K562 (cell line): ENCODE results near the gene DMXL1. TPM values are rescaled to one million over a fixed set of nuclear protein-coding genes. Genes with fewer than 3 reads are reported as not detected.

Source experiments
- ARID3A ChIP-seq: IDR thresholded peaks from 2 replicates; pipeline ENCODE4 v1.6.1; 2012; ENCODE audit warnings: low read depth, low read length, improper control_type of control experiment, borderline replicate concordance
- HCFC1 ChIP-seq: IDR thresholded peaks from 2 replicates; pipeline ENCODE4 v1.6.1; 2012; ENCODE audit warnings: low read depth, low read length, improper control_type of control experiment
- MEIS2 ChIP-seq: fragments of 450-650 bp; IDR thresholded peaks from 2 replicates; pipeline ENCODE4 v1.6.1; 2014; ENCODE audit warnings: mild to moderate bottlenecking; ENCODE audit not compliant: partially characterized antibody
- NUFIP1 ChIP-seq: fragments of 450-650 bp; IDR thresholded peaks from 2 replicates; pipeline ENCODE4 v1.6.1; 2018; ENCODE audit not compliant: partially characterized antibody
- POLR2B ChIP-seq: fragments of 450-650 bp; IDR thresholded peaks from 2 replicates; pipeline ENCODE4 v1.6.1; 2018; ENCODE audit warnings: low read depth; ENCODE audit not compliant: partially characterized antibody
- SIN3B ChIP-seq: fragments of 450-650 bp; IDR thresholded peaks from 2 replicates; pipeline ENCODE4 v1.6.1; 2017; ENCODE audit warnings: low read depth, mild to moderate bottlenecking, moderate library complexity
- SMAD3 ChIP-seq: fragments of 450-650 bp; formaldehyde crosslinking; conservative IDR thresholded peaks from 2 replicates; pipeline ENCODE4 v1.4.0; 2020; ENCODE audit warnings: mild to moderate bottlenecking
- SMARCA5 ChIP-seq: fragments of 450-650 bp; IDR thresholded peaks from 2 replicates; pipeline ENCODE4 v1.6.1; 2016
- ZBTB11 ChIP-seq, 3 experiments: fragments of 200-800 bp in 1 of 3; fragments of 250-450 bp in 1 of 3; fragments of 450-650 bp in 1 of 3; sonication (Bioruptor Pico) in 1 of 3; sonication (Bioruptor generic) in 1 of 3; formaldehyde crosslinking in 1 of 3; IDR thresholded peaks; 2 replicates each; pipeline versions ENCODE4 v1.6.1 to v1.8.0; 2016 to 2022; ENCODE audit warnings: mild to moderate bottlenecking in 2 of 3, missing genetic modification characterization in 2 of 3, missing compliant biosample characterization in 1 of 3, moderate library complexity in 1 of 3
- ZNF143 ChIP-seq: sonication (generic); formaldehyde crosslinking; IDR thresholded peaks from 2 replicates; pipeline ENCODE4 v1.9.0; 2022; ENCODE audit warnings: mild to moderate bottlenecking, missing genetic modification reagents
- ZNF24 ChIP-seq: fragments of 450-650 bp; IDR thresholded peaks from 2 replicates; pipeline ENCODE4 v1.6.1; 2016
- ZNF592 ChIP-seq: fragments of 450-650 bp; IDR thresholded peaks from 2 replicates; pipeline ENCODE4 v1.6.1; 2017; ENCODE audit warnings: antibody characterized with exemption, mild to moderate bottlenecking
- polyA plus RNA-seq, 8 experiments: library from polyadenylated mRNA; depleted of rRNA in 4 of 8; stranded (reverse) in 5 of 8; unstranded in 3 of 8; fragments of >200 nt; fragmentation: Nextera tagmentation in 2 of 8; fragmentation: Illumina TruSeq in 1 of 8; extraction: Ambion mirVana in 2 of 8; extraction: Trizol in 1 of 8; gene quantifications; 2 replicates each; pipeline versions ENCODE4 v1.2.1 to v1.2.3, GENCODE V29; 2011 to 2014; ENCODE audit warnings: inconsistent platforms in 1 of 8, missing spikeins in 1 of 8
- total RNA-seq, 7 experiments: library from RNA; depleted of rRNA in 6 of 7; stranded (reverse); fragments of >200 nt in 6 of 7; fragmentation: Illumina TruSeq in 2 of 7; extraction: Trizol in 2 of 7; gene quantifications; 2 replicates each; pipeline versions ENCODE4 v1.2.1 to v1.2.3, GENCODE V29; 2011 to 2021; ENCODE audit warnings: low replicate concordance in 1 of 7
- TF ChIP-seq, protein P1 (sequence below): conservative IDR thresholded peaks from 2 replicates; pipeline ENCODE4 v1.6.1; 2011; ENCODE audit warnings: low read depth, mild to moderate bottlenecking, low read length; ENCODE audit not compliant: control insufficient read depth
- TF ChIP-seq, protein P2 (sequence below): fragments of 250-450 bp; sonication (Bioruptor Pico); IDR thresholded peaks from 2 replicates; pipeline ENCODE4 v1.5.0; 2021; ENCODE audit warnings: mild to moderate bottlenecking, borderline replicate concordance

Gene DMXL1
- total and polyA plus RNA-seq, 9 of the 15 experiments (the other 6 are each of a cell fraction or from before 2014, with no cell fraction given): 8.3 to 40.3 (median 30.6) TPM

- TF ChIP-seq ZNF592 (0 out of 2 replicates have a peak, but pooled peaks have one; percentile 0), POLR2B (peak; percentile 71), NUFIP1 (no peak), SMARCA5 (no peak), ZNF143 (CRISPR knock-in tag) (peak; percentile 85), ZNF24 (peak; percentile 28; the same call in 1 of the 2 replicates), ZBTB11 (CRISPR knock-in tag; IDR thresholded peaks at IDR 0.05) (0 out of 6 replicates have a peak, but pooled peaks of 1 of the 3 experiments have one; percentile 36), SMAD3 (CRISPR knock-in tag) (0 out of 2 replicates have a peak, but pooled peaks have one; percentile 28), SIN3B (peak; percentile 34; the same call in 1 of the 2 replicates), ARID3A (no peak), HCFC1 (peak; percentile 85), MEIS2 (peak; percentile 30)
- TF ChIP-seq, protein P1, sequence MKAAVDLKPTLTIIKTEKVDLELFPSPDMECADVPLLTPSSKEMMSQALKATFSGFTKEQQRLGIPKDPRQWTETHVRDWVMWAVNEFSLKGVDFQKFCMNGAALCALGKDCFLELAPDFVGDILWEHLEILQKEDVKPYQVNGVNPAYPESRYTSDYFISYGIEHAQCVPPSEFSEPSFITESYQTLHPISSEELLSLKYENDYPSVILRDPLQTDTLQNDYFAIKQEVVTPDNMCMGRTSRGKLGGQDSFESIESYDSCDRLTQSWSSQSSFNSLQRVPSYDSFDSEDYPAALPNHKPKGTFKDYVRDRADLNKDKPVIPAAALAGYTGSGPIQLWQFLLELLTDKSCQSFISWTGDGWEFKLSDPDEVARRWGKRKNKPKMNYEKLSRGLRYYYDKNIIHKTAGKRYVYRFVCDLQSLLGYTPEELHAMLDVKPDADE: 0 out of 2 replicates have a peak, but pooled peaks have one; percentile 45
- TF ChIP-seq, protein P2, sequence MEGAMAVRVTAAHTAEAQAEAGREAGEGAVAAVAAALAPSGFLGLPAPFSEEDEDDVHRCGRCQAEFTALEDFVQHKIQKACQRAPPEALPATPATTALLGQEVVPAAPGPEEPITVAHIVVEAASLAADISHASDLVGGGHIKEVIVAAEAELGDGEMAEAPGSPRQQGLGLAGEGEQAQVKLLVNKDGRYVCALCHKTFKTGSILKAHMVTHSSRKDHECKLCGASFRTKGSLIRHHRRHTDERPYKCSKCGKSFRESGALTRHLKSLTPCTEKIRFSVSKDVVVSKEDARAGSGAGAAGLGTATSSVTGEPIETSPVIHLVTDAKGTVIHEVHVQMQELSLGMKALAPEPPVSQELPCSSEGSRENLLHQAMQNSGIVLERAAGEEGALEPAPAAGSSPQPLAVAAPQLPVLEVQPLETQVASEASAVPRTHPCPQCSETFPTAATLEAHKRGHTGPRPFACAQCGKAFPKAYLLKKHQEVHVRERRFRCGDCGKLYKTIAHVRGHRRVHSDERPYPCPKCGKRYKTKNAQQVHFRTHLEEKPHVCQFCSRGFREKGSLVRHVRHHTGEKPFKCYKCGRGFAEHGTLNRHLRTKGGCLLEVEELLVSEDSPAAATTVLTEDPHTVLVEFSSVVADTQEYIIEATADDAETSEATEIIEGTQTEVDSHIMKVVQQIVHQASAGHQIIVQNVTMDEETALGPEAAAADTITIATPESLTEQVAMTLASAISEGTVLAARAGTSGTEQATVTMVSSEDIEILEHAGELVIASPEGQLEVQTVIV (CRISPR knock-in tag): 0 out of 2 replicates have a peak, but pooled peaks have one; percentile 62
These were observed 384 bp upstream of the DMXL1 start (continued) for GRCh38 chr5:119070578-119070827.
